K562 (cell line): ENCODE measurements around the gene VTN. TPM values are rescaled to one million over a fixed set of nuclear protein-coding genes. Genes with fewer than 3 reads are reported as not detected.

Source experiments
- ATAC-seq: fragments of 200-7000 bp; cut with Tn5 transposase; 3 replicates; pipeline ENCODE4 v1.9.1; 2020; ENCODE audit warnings: moderate library complexity
- BruUV-seq: library from RNA; stranded (reverse); fragments of 400-500 nt; replicated peaks from 2 replicates; lab custom pipeline; 2021; lab: Mats Ljungman, UMichigan
- CTCF ChIA-PET: fragments of 300-600 bp; formaldehyde crosslinking; extraction: SDS; loops from one replicate; lab custom pipeline; 2021; ENCODE audit warnings: low intra/inter-chr PET ratio; lab: Yijun Ruan, JAX
- POLR2A ChIA-PET: fragments of 300-600, 350-650 bp; sonication (Branson Sonifier 250); formaldehyde crosslinking; extraction: SDS; loops from one replicate; lab custom pipeline; 2021; ENCODE audit warnings: antibody characterized with exemption, inconsistent platforms; lab: Yijun Ruan, JAX
- DNase-seq, 4 experiments: peaks; one replicate each; pipeline versions ENCODE4 v3.0.0 to v3.0.0-alpha.2; 2011 to 2018; ENCODE audit warnings: low spot score in 3 of 4, mixed read lengths in 3 of 4; ENCODE audit errors: extremely low read depth in 1 of 4
- FAIRE-seq: peaks from 2 replicates; lab custom pipeline; 2011; peaks lifted over from hg19 to GRCh38; lab: Jason Lieb, UNC
- H2AFZ ChIP-seq: 2 replicates; pipeline ENCODE4 v1.6.0; 2011; ENCODE audit warnings: low read depth, low read length, control low read depth, inconsistent platforms
- H3K27ac ChIP-seq: fragments of 200-600 bp; 3 replicates; pipeline ENCODE4 v1.8.0; 2011; ENCODE audit warnings: low read depth, mild to moderate bottlenecking, control low read depth, inconsistent platforms, low read length, moderate library complexity, mixed read lengths; ENCODE audit errors: extremely low read depth
- H3K27me3 ChIP-seq, 2 experiments: fragments of 300-600 bp in 1 of 2; 2 replicates in 1 of 2; 3 replicates in 1 of 2; pipeline versions ENCODE4 v1.6.0 to v1.8.0; 2011; ENCODE audit warnings: inconsistent platforms in 2 of 2, low read length in 2 of 2, mild to moderate bottlenecking in 1 of 2, mixed read lengths in 1 of 2, moderate library complexity in 1 of 2; ENCODE audit not compliant: control insufficient read depth in 2 of 2, insufficient read depth in 2 of 2
- H3K36me3 ChIP-seq: fragments of 300-600 bp; 3 replicates; pipeline ENCODE4 v1.8.0; 2011; ENCODE audit warnings: mild to moderate bottlenecking, low read length, inconsistent platforms; ENCODE audit not compliant: control insufficient read depth, insufficient read depth
- H3K4me1 ChIP-seq, 2 experiments: fragments of 200-600 bp in 1 of 2; replicated peaks in 1 of 2; 2 replicates in 1 of 2; 3 replicates in 1 of 2; pipeline versions ENCODE4 v1.5.1 to v1.8.0; 2011; ENCODE audit warnings: inconsistent platforms in 2 of 2, low read length in 2 of 2, mild to moderate bottlenecking in 1 of 2, mixed read lengths in 1 of 2, moderate library complexity in 1 of 2; ENCODE audit not compliant: control insufficient read depth in 2 of 2, insufficient read depth in 2 of 2
- H3K4me2 ChIP-seq: 2 replicates; pipeline ENCODE4 v1.6.1; 2011; ENCODE audit warnings: low read length, control low read depth, inconsistent platforms, mixed read lengths; ENCODE audit not compliant: insufficient read depth
- H3K4me3 ChIP-seq: fragments of 200-600 bp; sonication (generic), shearing (Covaris generic); 2 replicates; pipeline ENCODE4 v1.5.1; 2016; ENCODE audit warnings: control low read depth, inconsistent platforms
- H3K79me2 ChIP-seq: fragments of 200-600 bp; 3 replicates; pipeline ENCODE4 v1.8.0; 2011; ENCODE audit warnings: low read length, inconsistent platforms; ENCODE audit not compliant: control insufficient read depth, insufficient read depth
- H3K9ac ChIP-seq, 2 experiments: 2 replicates each; pipeline versions ENCODE4 v1.6.0 to v1.6.1; 2011; ENCODE audit warnings: low read depth in 2 of 2, low read length in 2 of 2, control low read depth in 1 of 2, inconsistent platforms in 1 of 2, mild to moderate bottlenecking in 1 of 2, mixed read lengths in 1 of 2; ENCODE audit not compliant: insufficient read depth in 1 of 2
- H3K9me1 ChIP-seq: one replicate; pipeline ENCODE4 v1.6.0; 2011; ENCODE audit warnings: inconsistent platforms, mild to moderate bottlenecking, low read length, moderate library complexity; ENCODE audit not compliant: control insufficient read depth, insufficient read depth
- H3K9me3 ChIP-seq: replicated peaks from 2 replicates; pipeline ENCODE4 v1.5.1; 2011; ENCODE audit warnings: low read depth, low read length, inconsistent platforms; ENCODE audit not compliant: control insufficient read depth, insufficient read depth
- H4K20me1 ChIP-seq: replicated peaks from 2 replicates; pipeline ENCODE4 v1.6.1; 2011; ENCODE audit warnings: low read length, inconsistent platforms, mixed read lengths; ENCODE audit not compliant: control insufficient read depth, insufficient read depth
- CEBPZ ChIP-seq: fragments of 150-350 bp; IDR thresholded peaks from 2 replicates; pipeline ENCODE4 v1.6.1; 2014; ENCODE audit warnings: low read depth, mild to moderate bottlenecking, low read length, borderline replicate concordance
- ETS1 ChIP-seq: conservative IDR thresholded peaks from 2 replicates; pipeline ENCODE4 v1.6.1; 2011; ENCODE audit warnings: low read depth, mild to moderate bottlenecking, low read length; ENCODE audit not compliant: control insufficient read depth
- FIP1L1 ChIP-seq: fragments of 200-400 bp; formaldehyde crosslinking; IDR thresholded peaks from 2 replicates; pipeline ENCODE4 v1.6.1; 2018; ENCODE audit warnings: mild to moderate bottlenecking, low read depth, low read length; ENCODE audit not compliant: poor library complexity, severe bottlenecking
- FOXP4 ChIP-seq: sonication (generic); formaldehyde crosslinking; IDR thresholded peaks from 2 replicates; pipeline ENCODE4 v1.8.0; 2022; ENCODE audit warnings: mild to moderate bottlenecking, missing genetic modification reagents, borderline replicate concordance
- HDAC6 ChIP-seq: IDR thresholded peaks from 2 replicates; pipeline ENCODE4 v1.6.1; 2012; ENCODE audit warnings: low read depth, mild to moderate bottlenecking, control low read depth, inconsistent platforms, low read length, moderate library complexity
- HNRNPLL ChIP-seq: fragments of 200-400 bp; formaldehyde crosslinking; IDR thresholded peaks from 2 replicates; pipeline ENCODE4 v1.6.1; 2017; ENCODE audit warnings: low read length, low read depth, mild to moderate bottlenecking; ENCODE audit not compliant: poor library complexity, severe bottlenecking
- NFYB ChIP-seq: IDR thresholded peaks from 2 replicates; pipeline ENCODE4 v1.6.1; 2011; ENCODE audit warnings: mild to moderate bottlenecking, moderate library complexity; ENCODE audit not compliant: insufficient read length; ENCODE audit errors: extremely low read depth
- RBM25 ChIP-seq: fragments of 200-400 bp; formaldehyde crosslinking; IDR thresholded peaks from 2 replicates; pipeline ENCODE4 v1.6.1; 2018; ENCODE audit warnings: low read length, low read depth, moderate library complexity; ENCODE audit not compliant: severe bottlenecking
- SMARCB1 ChIP-seq: IDR thresholded peaks from 2 replicates; pipeline ENCODE4 v1.6.1; 2011; ENCODE audit warnings: improper control_type of control experiment, low read depth; ENCODE audit not compliant: insufficient read length
- TFAP4 ChIP-seq: sonication (generic); formaldehyde crosslinking; IDR thresholded peaks from 2 replicates; pipeline ENCODE4 v1.8.0; 2022; ENCODE audit warnings: missing genetic modification reagents, mild to moderate bottlenecking, moderate library complexity, borderline replicate concordance
- ZBTB9 ChIP-seq: fragments of 450-650 bp; formaldehyde crosslinking; IDR thresholded peaks from 2 replicates; pipeline ENCODE4 v1.4.0; 2020; ENCODE audit warnings: mild to moderate bottlenecking, moderate library complexity
- ZNF785 ChIP-seq: fragments of 250-450 bp; sonication (Bioruptor Pico); IDR thresholded peaks from 2 replicates; pipeline ENCODE4 v1.4.0; 2020; ENCODE audit warnings: mild to moderate bottlenecking
- WGBS: fragments of 100-300 bp; shearing (Covaris generic); methylation state at CpG from one replicate; pipeline ENCODE4 v1.1.6; 2016; ENCODE audit warnings: low coverage, mixed read lengths; ENCODE audit not compliant: insufficient coverage; ENCODE audit errors: missing lambda C conversion rate; 5-methylcytosine and 5-hydroxymethylcytosine counted together
- in situ Hi-C: fragments of 300-500 bp; cut with MboI; formaldehyde crosslinking; loops from 4 replicates; pipeline ENCODE4 v1.15.0; 2018; ENCODE audit warnings: inconsistent platforms, mixed read lengths
- intact Hi-C: fragments of 100-400 bp; cut with micrococcal nuclease; formaldehyde crosslinking; loops from 2 replicates; pipeline ENCODE4 v1.14.2; 2022
- polyA plus RNA-seq, 8 experiments: library from polyadenylated mRNA; depleted of rRNA in 4 of 8; stranded (reverse) in 5 of 8; unstranded in 3 of 8; fragments of >200 nt; fragmentation: Nextera tagmentation in 2 of 8; fragmentation: Illumina TruSeq in 1 of 8; extraction: Ambion mirVana in 2 of 8; extraction: Trizol in 1 of 8; gene quantifications; 2 replicates each; pipeline versions ENCODE4 v1.2.1 to v1.2.3, GENCODE V29; 2011 to 2014; ENCODE audit warnings: inconsistent platforms in 1 of 8, missing spikeins in 1 of 8
- total RNA-seq, 7 experiments: library from RNA; depleted of rRNA in 6 of 7; stranded (reverse); fragments of >200 nt in 6 of 7; fragmentation: Illumina TruSeq in 2 of 7; extraction: Trizol in 2 of 7; gene quantifications; 2 replicates each; pipeline versions ENCODE4 v1.2.1 to v1.2.3, GENCODE V29; 2011 to 2021; ENCODE audit warnings: low replicate concordance in 1 of 7

Gene VTN
- total and polyA plus RNA-seq, 9 of the 15 experiments (the other 6 are each of a cell fraction or from before 2014, with no cell fraction given), result 0.13 to 1.0 (median 0.29) TPM; not detected in 1

- Histone ChIP-seq H3K4me1 (peaks cover 7 to 8% of the 10 kb centered on the region in 2 experiments; a peak in 4 of 5 replicates), H3K9ac (no peak overlapping the region; a peak in 1 of 4 replicates), H3K4me2 (no peak overlapping the region), H3K36me3 (peaks cover 63% of the 10 kb centered on the region), H3K4me3 (no peak overlapping the region), H3K9me3 (no peaks in the 10 kb centered on the region), H3K9me1 (peaks cover 2% of the 10 kb centered on the region), H4K20me1 (peaks cover 5% of the 10 kb centered on the region; the same call in 1 of the 2 replicates), H3K27me3 (no peaks in the 10 kb centered on the region), H3K79me2 (peaks cover 11% of the 10 kb centered on the region), H2AFZ (no peak overlapping the region), H3K27ac (no peak overlapping the region)
- intact Hi-C loops, result no loop called here
- CTCF ChIA-PET, result no interaction called here
- FAIRE-seq (no peak), ATAC-seq (no peak), DNase-seq (no peak)
- WGBS, result 86% methylated on average over 10 of the region's 11 CpGs
- no TSS peak for BruUV-seq
- in situ Hi-C loops, result no loop called here
- POLR2A ChIA-PET, result interaction anchor here (0.6 kb wide), 2 partner anchors 242 to 337 kb away, joined by 3 read pairs; no protein-coding TSS in a partner anchor
- TF ChIP-seq ETS1 (no peak), CEBPZ (no peak), FIP1L1 (no peak), HNRNPLL (no peak), SMARCB1 (no peak), ZNF785 (no peak), FOXP4 (no peak), HDAC6 (no peak), TFAP4 (CRISPR knock-in tag) (no peak), NFYB (no peak), ZBTB9 (CRISPR knock-in tag) (no peak), RBM25 (no peak)
Measured at GRCh38 chr17:28341516-28341915, 28.6 kb downstream of the VTN start.
